ENCODE data around the gene COLEC11. TPM values are rescaled to one million over a fixed set of nuclear protein-coding genes. Genes with fewer than 3 reads are reported as not detected.

COLEC11 gene
- total and polyA plus RNA-seq, 2 donors from 2014 or later, result 7.6 to 34.6 TPM

DNA sequence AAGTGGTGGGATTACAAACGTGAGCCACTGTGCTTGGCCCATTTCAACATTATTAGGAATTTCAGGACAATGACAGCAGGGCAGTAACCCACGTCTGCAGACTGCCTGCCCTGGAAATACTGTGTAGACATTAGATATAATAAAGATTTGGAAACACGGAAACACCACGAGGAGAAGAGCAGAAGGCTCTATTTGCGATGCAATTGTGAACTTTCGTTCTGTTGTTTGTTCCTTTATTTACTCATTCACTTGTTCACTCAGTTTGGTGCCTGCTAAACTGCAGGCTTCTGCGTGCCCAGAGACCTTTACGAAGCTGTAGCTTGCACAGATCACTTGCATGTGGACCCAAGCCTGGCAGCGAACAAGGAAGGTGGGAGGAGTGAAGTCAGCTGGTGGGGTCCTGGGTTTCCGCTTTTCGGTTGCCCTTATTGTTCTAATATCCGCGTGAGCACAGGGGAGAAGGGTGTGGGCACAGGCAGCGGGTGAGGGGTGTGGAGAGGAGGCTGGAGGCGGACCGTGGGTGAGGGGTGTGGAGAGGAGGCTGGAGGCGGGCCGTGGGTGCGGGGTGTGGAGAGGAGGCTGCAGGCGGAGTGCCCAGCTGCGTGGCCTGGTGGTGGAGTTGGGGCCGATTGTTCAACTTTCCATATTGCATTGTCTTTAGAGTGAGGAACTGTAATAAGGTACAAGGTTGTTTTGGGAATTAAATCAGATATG, 3.4 kb downstream of the COLEC11 start:
- no peaks in the 10 kb centered on the region for H3K36me3 ChIP-seq (ENCODE audit: control insufficient read depth in 2 of 3, insufficient read depth in 3 of 3, low read length in 3 of 3)
- peak in 1 of 5 donors; percentile 72 for DNase-seq
- intact Hi-C loops (cut with DNase I), result no loop called here
- H3K9me3 ChIP-seq (ENCODE audit: control insufficient read depth in 2 of 3, insufficient read depth in 1 of 3, low read length in 3 of 3), result no peaks in the 10 kb centered on the region
- H3K4me3 ChIP-seq (ENCODE audit: low read length in 3 of 3), result no peak overlapping the region
- FAIRE-seq, result no peak
- no peaks in the 10 kb centered on the region for H3K27me3 ChIP-seq (ENCODE audit: control insufficient read depth, insufficient read depth, low read length)
- TF ChIP-seq, protein P1, sequence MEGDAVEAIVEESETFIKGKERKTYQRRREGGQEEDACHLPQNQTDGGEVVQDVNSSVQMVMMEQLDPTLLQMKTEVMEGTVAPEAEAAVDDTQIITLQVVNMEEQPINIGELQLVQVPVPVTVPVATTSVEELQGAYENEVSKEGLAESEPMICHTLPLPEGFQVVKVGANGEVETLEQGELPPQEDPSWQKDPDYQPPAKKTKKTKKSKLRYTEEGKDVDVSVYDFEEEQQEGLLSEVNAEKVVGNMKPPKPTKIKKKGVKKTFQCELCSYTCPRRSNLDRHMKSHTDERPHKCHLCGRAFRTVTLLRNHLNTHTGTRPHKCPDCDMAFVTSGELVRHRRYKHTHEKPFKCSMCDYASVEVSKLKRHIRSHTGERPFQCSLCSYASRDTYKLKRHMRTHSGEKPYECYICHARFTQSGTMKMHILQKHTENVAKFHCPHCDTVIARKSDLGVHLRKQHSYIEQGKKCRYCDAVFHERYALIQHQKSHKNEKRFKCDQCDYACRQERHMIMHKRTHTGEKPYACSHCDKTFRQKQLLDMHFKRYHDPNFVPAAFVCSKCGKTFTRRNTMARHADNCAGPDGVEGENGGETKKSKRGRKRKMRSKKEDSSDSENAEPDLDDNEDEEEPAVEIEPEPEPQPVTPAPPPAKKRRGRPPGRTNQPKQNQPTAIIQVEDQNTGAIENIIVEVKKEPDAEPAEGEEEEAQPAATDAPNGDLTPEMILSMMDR (IDR thresholded peaks at IDR 0.05; ENCODE audit: borderline replicate concordance, extremely low read depth, insufficient read depth), result no peak
- no peak overlapping the region for H3K27ac ChIP-seq (ENCODE audit: low read depth in 2 of 2, low read length in 2 of 2)
- H3K9ac ChIP-seq (ENCODE audit: low read length in 3 of 3), result no peak overlapping the region
- H3K4me1 ChIP-seq (ENCODE audit: control insufficient read depth in 2 of 3, insufficient read depth in 2 of 3, low read depth in 1 of 3, low read length in 3 of 3), result no peaks in the 10 kb centered on the region

GRCh38 chr2:3598912-3599854, 4.3 kb downstream of the COLEC11 start:
- intact Hi-C loops (cut with DNase I), result no loop called here
- H3K27me3 ChIP-seq (ENCODE audit: control insufficient read depth, insufficient read depth, low read length), result no peaks in the 10 kb centered on the region
- no peak for DNase-seq
- no peaks in the 10 kb centered on the region for H3K36me3 ChIP-seq (ENCODE audit: control insufficient read depth in 2 of 3, insufficient read depth in 3 of 3, low read length in 3 of 3)
- TF ChIP-seq, protein P1 (IDR thresholded peaks at IDR 0.05; ENCODE audit: borderline replicate concordance, extremely low read depth, insufficient read depth), result no peak
- H3K9me3 ChIP-seq (ENCODE audit: control insufficient read depth in 2 of 3, insufficient read depth in 1 of 3, low read length in 3 of 3), result no peaks in the 10 kb centered on the region
- H3K4me3 ChIP-seq (ENCODE audit: low read length in 3 of 3), result no peak overlapping the region
- FAIRE-seq, result no peak
- no peak overlapping the region for H3K9ac ChIP-seq (ENCODE audit: low read length in 3 of 3)
- no peak overlapping the region for H3K27ac ChIP-seq (ENCODE audit: low read depth in 2 of 2, low read length in 2 of 2)
- peaks cover 0 to 1% (median 0%) of the 10 kb centered on the region in 3 donors for H3K4me1 ChIP-seq (ENCODE audit: control insufficient read depth in 2 of 3, insufficient read depth in 2 of 3, low read depth in 1 of 3, low read length in 3 of 3)

- H3K9me3 ChIP-seq (ENCODE audit: control insufficient read depth in 2 of 3, insufficient read depth in 1 of 3, low read length in 3 of 3), result no peaks in the 10 kb centered on the region
- no peaks in the 10 kb centered on the region for H3K27me3 ChIP-seq (ENCODE audit: control insufficient read depth, insufficient read depth, low read length)
- intact Hi-C loops (cut with DNase I), result no loop called here
- no peak overlapping the region for H3K4me3 ChIP-seq (ENCODE audit: low read length in 3 of 3)
- peaks cover 0 to 2% (median 0%) of the 10 kb centered on the region in 3 donors for H3K4me1 ChIP-seq (ENCODE audit: control insufficient read depth in 2 of 3, insufficient read depth in 2 of 3, low read depth in 1 of 3, low read length in 3 of 3)
- H3K36me3 ChIP-seq (ENCODE audit: control insufficient read depth in 2 of 3, insufficient read depth in 3 of 3, low read length in 3 of 3), result no peaks in the 10 kb centered on the region
- DNase-seq (no peak), FAIRE-seq (no peak)
- H3K9ac ChIP-seq (ENCODE audit: low read length in 3 of 3), result no peak overlapping the region
- TF ChIP-seq, protein P1 (IDR thresholded peaks at IDR 0.05; ENCODE audit: borderline replicate concordance, extremely low read depth, insufficient read depth), result no peak
- H3K27ac ChIP-seq (ENCODE audit: low read depth in 2 of 2, low read length in 2 of 2), result no peak overlapping the region
Observed at GRCh38 chr2:3600256-3600855, 5.4 kb downstream of the COLEC11 start.

All from kidney (tissue), 14 donors.